HEK293 (cell line): Measurements from ENCODE around the gene NTSR1.

Experiments used
- CTCF ChIP-seq: fragments of 450-650 bp; formaldehyde crosslinking; IDR thresholded peaks from 2 replicates; pipeline ENCODE4 v1.5.1; 2016; ENCODE audit warnings: missing biosample characterization, missing genetic modification characterization
- YY1 ChIP-seq: fragments of 450-650 bp; formaldehyde crosslinking; IDR thresholded peaks from 2 replicates; pipeline ENCODE4 v1.5.1; 2018; ENCODE audit warnings: missing biosample characterization, missing genetic modification characterization
- YY2 ChIP-seq: fragments of 450-650 bp; formaldehyde crosslinking; IDR thresholded peaks from 2 replicates; pipeline ENCODE4 v1.5.1; 2016; ENCODE audit warnings: missing biosample characterization, missing genetic modification characterization
- ZBTB21 ChIP-seq: fragments of 450-650 bp; formaldehyde crosslinking; IDR thresholded peaks from 2 replicates; pipeline ENCODE4 v1.5.1; 2017; ENCODE audit warnings: missing biosample characterization, missing genetic modification characterization
- ZFP37 ChIP-seq: fragments of 450-650 bp; formaldehyde crosslinking; IDR thresholded peaks from 2 replicates; pipeline ENCODE4 v1.5.1; 2016; ENCODE audit warnings: missing biosample characterization, missing genetic modification characterization
- ZNF133 ChIP-seq: fragments of 450-650 bp; formaldehyde crosslinking; IDR thresholded peaks from 2 replicates; pipeline ENCODE4 v1.5.1; 2016; ENCODE audit warnings: missing biosample characterization, missing genetic modification characterization
- ZNF391 ChIP-seq: fragments of 450-650 bp; formaldehyde crosslinking; IDR thresholded peaks from 2 replicates; pipeline ENCODE4 v1.5.1; 2016; ENCODE audit warnings: low read depth, missing biosample characterization, missing genetic modification characterization, borderline replicate concordance
- ZNF423 ChIP-seq: fragments of 450-650 bp; formaldehyde crosslinking; IDR thresholded peaks from 2 replicates; pipeline ENCODE4 v1.5.1; 2016; ENCODE audit warnings: missing biosample characterization, missing genetic modification characterization
- ZNF768 ChIP-seq: fragments of 450-650 bp; formaldehyde crosslinking; IDR thresholded peaks from 2 replicates; pipeline ENCODE4 v1.5.1; 2018; ENCODE audit warnings: missing biosample characterization, mild to moderate bottlenecking, missing genetic modification characterization
- ZNF777 ChIP-seq: fragments of 450-650 bp; formaldehyde crosslinking; IDR thresholded peaks from 2 replicates; pipeline ENCODE4 v1.5.1; 2017; ENCODE audit warnings: missing biosample characterization, missing genetic modification characterization, borderline replicate concordance
- ZNF785 ChIP-seq: fragments of 450-650 bp; formaldehyde crosslinking; IDR thresholded peaks from 2 replicates; pipeline ENCODE4 v1.5.1; 2016; ENCODE audit warnings: missing biosample characterization, missing genetic modification characterization
- TF ChIP-seq, protein P1 (sequence below): fragments of 450-650 bp; formaldehyde crosslinking; IDR thresholded peaks from 2 replicates; pipeline ENCODE4 v1.5.1; 2016; ENCODE audit warnings: missing biosample characterization, missing genetic modification characterization, low read depth
- TF ChIP-seq, protein P2 (sequence below): fragments of 450-650 bp; formaldehyde crosslinking; IDR thresholded peaks from 2 replicates; pipeline ENCODE4 v1.5.1; 2016; ENCODE audit warnings: missing biosample characterization, missing genetic modification characterization
- TF ChIP-seq, protein P3 (sequence below): fragments of 450-650 bp; formaldehyde crosslinking; IDR thresholded peaks from 2 replicates; pipeline ENCODE4 v1.5.1; 2016; ENCODE audit warnings: missing biosample characterization, missing genetic modification characterization

GRCh38 chr20:62678553-62678952, 30.1 kb upstream of the NTSR1 start:
- no peak for TF ChIP-seq YY1
- no peak for TF ChIP-seq CTCF
- TF ChIP-seq ZNF785 (tag by site-specific recombination), result no peak
- no peak for TF ChIP-seq ZBTB21 (tag by site-specific recombination)
- TF ChIP-seq ZNF768 (tag by site-specific recombination), result no peak
- no peak for TF ChIP-seq ZNF133 (tag by site-specific recombination)
- TF ChIP-seq ZNF777, result no peak
- TF ChIP-seq, protein P1, sequence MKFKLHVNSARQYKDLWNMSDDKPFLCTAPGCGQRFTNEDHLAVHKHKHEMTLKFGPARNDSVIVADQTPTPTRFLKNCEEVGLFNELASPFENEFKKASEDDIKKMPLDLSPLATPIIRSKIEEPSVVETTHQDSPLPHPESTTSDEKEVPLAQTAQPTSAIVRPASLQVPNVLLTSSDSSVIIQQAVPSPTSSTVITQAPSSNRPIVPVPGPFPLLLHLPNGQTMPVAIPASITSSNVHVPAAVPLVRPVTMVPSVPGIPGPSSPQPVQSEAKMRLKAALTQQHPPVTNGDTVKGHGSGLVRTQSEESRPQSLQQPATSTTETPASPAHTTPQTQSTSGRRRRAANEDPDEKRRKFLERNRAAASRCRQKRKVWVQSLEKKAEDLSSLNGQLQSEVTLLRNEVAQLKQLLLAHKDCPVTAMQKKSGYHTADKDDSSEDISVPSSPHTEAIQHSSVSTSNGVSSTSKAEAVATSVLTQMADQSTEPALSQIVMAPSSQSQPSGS (tag by site-specific recombination), result no peak
- TF ChIP-seq ZNF391 (tag by site-specific recombination), result no peak
- TF ChIP-seq ZNF423, result no peak
- no peak for TF ChIP-seq ZFP37 (tag by site-specific recombination)
- TF ChIP-seq YY2 (tag by site-specific recombination), result no peak
- TF ChIP-seq, protein P2, sequence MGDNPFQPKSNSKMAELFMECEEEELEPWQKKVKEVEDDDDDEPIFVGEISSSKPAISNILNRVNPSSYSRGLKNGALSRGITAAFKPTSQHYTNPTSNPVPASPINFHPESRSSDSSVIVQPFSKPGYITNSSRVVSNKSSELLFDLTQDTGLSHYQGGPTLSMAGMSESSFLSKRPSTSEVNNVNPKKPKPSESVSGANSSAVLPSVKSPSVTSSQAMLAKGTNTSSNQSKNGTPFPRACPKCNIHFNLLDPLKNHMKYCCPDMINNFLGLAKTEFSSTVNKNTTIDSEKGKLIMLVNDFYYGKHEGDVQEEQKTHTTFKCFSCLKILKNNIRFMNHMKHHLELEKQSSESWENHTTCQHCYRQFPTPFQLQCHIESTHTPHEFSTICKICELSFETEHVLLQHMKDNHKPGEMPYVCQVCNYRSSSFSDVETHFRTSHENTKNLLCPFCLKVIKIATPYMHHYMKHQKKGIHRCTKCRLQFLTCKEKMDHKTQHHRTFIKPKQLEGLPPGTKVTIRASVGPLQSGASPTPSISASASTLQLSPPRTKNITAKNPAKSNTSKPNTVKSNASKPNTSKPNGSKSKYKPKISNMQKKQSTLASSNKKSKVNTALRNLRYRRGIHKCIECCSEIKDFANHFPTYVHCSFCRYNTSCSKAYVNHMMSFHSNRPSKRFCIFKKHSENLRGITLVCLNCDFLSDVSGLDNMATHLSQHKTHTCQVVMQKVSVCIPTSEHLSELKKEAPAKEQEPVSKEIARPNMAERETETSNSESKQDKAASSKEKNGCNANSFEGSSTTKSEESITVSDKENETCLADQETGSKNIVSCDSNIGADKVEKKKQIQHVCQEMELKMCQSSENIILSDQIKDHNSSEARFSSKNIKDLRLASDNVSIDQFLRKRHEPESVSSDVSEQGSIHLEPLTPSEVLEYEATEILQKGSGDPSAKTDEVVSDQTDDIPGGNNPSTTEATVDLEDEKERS (tag by site-specific recombination), result no peak
- TF ChIP-seq, protein P3, sequence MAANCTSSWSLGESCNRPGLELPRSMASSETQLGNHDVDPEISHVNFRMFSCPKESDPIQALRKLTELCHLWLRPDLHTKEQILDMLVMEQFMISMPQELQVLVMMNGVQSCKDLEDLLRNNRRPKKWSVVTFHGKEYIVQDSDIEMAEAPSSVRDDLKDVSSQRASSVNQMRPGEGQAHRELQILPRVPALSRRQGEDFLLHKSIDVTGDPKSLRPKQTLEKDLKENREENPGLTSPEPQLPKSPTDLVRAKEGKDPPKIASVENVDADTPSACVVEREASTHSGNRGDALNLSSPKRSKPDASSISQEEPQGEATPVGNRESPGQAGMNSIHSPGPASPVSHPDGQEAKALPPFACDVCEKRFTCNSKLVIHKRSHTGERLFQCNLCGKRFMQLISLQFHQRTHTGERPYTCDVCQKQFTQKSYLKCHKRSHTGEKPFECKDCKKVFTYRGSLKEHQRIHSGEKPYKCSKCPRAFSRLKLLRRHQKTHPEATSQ (tag by site-specific recombination), result no peak
